Measurements from ENCODE around the gene PISD. TPM values are rescaled to one million over a fixed set of nuclear protein-coding genes. Genes with fewer than 3 reads are reported as not detected.
"Not testable (repeated sequence)": the region's sequence is repeated elsewhere in the genome, so short reads cannot be mapped to it uniquely, and the experiment has no call there.

Gene PISD
- total RNA-seq = 52.6 and 58.3 TPM in 2 replicates

DNA sequence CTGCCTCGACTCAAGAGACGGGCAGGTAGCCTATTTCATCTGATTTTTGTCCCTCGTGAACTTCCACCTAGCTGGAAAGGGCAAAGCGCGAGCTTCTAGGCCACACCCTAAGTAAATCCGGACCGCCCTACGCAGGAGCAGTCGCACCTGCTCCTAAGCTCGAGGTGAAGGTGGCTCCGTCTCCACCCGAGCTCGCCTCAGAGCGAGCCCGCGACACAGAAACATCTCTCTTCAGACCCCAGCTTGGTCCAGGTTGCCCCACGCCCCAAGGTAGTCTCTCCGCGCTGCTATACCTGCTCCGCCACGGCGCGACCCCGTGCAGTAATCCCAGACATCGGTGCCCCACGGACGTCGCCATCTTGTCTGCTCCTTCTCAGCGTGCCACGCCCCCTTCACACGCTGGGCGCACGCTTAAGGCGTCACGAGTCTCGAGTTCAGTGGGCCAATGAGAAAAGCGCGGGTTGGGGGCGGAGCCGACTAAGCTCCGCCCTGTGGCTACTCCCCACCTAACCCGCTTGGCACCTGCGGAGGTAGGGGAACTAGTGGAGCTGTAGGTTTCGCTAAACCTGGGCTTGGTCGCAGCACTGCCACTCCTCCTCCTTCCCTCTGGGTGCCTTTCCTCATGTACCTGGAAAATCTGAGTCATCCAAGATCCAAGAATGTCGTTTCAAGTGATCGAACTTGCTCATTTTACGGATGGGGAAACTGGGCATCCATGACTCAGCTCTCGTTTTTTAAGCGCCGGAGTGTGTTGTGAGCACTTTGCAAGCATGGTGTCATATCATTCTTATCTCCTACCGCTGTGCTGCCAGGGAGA lies at the start of gene PISD:
Gene PISD, minus strand, starts transcription at position 365 of the 817 bp plus-strand sequence. Its CDS starts 7 bp downstream, at position 358.
- peak; percentile 98 for DNase-seq

DNA sequence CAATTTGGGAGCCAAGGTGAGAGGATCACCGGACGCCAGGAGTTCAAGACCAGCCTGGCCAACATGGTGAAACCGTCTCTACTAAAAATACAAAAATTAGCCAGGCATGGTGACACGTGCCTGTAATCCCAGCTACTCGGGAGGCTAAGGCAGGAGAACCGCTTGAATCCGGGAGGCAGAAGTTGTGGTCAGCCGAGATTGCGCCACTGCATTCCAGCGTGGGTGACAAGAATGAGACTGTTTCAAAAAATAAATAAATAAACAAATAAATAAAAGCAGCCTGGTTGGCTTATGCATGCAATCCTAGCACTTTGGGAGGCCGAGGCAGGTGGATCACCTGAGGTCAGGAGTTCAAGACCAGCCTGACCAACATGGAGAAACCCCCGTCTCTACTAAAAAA lies 49.2 kb upstream of the PISD start:
- DNase-seq = not testable (repeated sequence)

DNA sequence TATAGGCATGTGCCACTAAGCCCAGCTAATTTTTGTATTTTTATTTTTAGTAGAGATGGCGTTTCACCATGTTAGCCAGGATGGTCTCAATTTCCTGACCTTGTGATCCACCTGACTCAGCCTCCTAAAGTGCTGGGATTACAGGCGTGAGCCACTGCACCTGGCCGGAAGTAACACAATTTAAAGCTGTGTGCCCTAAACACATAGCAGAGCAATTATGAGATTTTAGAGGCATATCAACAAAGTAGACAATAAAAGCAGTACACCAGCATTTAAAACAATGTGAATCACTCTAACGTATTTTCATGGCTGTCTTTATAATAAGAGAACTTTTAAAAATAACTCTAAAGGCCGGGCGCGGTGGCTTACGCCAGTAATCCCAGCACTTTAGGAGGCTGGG lies 45.5 kb upstream of the PISD start:
- DNase-seq = peak; percentile 26

DNA sequence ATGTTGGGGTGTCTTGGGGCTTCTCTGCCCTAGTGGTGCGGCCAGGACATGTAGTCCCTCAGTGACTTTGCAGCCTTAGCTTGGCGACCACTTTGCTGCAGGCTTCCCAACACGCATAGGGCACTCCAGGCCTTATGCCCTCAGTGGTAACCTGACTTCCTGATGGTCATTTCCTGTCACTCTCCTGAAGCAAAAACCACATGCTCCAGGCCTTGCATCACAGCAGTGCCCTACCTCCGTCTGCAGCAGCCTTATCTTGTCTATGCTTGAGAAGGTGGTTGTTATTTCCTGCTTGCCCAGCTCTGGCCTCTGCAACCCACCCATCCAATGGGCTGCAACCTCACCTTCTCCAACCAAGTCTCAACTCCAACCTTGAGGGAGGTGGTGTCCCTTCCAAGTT lies 33.4 kb upstream of the PISD start:
- DNase-seq = peak; percentile 23

DNA sequence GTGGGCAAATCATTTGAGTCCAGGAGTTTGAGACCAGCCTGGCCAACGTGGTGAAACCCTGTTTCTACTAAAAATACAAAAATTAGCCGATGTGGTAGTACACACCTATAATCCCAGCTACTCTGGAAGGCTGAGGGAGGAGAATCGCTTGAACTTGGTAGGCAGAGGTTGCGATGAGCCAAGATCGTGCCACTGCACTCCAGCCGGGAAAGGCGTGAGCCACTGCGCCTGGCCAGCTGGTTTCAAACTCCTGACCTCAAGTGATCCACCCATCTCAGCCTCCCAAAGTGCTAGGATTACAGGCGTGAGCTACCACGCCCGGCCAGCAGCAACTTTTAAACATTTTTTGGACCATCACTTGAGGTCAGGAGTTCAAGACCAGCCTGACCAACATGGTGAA lies 32.0 kb upstream of the PISD start:
- DNase-seq = not testable (repeated sequence)

DNA sequence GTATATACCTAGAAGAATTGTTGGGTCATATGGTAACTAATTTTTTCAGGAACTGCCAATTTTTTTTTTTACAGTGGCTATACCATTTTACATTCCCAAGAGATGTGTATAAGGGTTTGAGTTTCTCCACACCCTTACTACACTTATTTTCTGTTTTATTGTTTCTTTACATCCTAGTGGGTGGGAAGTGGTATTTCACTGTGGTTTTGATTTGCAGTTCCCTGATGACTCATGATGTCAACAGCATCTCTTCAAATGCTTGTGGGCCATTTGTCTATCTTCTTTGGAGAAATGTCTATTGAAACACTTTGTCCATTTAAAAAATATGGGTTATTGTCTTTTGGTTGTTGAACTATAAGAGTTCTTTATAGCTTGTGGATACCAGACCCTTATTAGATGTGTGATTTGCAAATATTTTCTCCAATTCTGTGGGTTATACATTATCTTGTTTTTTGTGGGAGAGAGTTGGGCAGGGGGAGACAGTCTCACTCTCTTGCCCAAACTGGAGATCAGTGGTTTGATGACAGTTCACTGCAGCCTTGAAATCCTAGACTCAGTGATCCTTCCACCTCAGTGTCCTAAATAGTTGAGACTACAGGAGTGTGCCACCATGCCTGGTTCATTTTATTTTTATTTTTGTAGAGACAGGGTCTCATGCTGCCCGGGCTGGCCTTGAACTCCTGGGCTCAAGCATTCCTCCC lies 30.3 kb upstream of the PISD start:
- DNase-seq = no peak

DNA sequence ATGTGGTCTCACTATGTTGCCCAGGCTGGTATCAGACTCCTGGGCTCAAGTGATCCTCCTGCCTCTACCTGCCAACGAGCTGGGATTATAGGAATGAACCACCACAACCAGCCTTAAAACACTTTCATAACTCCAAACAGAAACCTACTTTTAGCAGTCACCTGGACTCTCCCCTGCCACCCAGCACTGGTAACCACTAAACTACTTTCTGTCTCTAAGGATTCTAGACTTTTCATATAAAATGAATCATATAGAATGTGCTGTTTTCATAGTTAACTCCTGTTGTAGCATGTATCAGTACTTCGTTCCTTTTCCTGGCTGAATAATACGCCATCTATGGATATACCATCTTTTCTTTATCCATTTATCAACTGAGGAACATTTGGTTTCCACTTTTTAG lies 29.4 kb upstream of the PISD start:
- DNase-seq = no peak

DNA sequence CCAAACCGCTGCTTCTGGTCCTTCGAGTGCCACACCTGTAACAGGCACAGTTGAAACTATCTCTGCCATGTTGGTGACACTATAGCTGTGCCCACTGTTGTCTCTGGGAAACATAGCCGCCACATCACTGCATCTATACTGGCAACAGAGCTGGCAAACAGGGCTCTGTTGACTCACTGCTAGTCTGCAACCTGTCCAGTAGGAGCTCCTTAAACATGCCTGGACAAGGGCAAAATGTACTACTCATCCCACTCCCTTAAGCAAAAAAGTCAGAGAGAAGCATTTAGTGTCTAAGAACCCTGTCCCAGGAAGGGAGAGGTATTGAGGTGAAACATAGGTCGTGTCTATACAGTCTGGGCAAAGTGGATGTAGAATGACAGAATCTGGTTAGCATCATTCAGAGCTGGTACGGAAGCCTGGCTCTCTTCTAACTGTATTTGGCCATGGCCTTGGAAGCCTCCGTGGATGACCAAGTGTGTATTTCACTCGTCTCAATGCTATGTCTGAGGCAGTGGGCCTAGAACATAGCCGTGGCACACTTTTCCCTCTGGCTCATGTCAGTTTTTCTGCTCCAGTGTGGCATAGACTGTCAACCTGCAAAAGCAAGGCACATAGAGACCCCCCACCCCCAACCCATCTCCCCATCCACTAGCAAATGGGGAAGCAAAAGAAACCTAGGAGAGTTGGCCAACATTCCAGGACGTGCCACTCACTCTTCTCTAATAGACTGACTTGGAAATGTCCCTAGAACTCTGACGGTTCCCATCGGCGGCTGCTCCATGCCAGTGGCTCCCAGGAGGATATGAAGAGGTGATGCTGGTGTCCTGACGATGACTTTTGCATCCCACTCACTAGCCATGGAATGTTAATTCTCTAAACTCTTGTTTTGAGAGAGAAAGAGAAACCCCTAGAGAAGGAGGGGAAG lies 21.4 kb upstream of the PISD start:
- DNase-seq = no peak

DNA sequence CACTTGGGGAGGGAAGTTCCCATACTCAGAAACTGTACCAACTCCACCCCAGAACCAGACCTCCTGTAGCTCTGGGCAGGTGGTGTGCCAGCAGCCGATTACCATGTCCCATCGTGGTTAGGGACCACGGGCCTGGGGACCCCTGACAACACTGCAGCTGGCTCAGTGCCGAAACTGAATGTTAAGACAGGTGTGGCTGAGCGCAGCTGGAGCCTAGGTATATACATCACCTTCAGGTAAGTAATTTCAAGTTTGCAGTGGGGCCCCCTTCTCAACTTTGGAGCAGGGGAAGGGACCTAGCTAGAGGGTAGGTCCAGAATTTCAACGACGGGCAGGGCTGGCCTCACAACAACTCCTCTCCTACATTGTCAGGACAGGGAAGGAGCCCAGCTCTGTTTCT lies 20.7 kb upstream of the PISD start:
- DNase-seq = no peak

DNA sequence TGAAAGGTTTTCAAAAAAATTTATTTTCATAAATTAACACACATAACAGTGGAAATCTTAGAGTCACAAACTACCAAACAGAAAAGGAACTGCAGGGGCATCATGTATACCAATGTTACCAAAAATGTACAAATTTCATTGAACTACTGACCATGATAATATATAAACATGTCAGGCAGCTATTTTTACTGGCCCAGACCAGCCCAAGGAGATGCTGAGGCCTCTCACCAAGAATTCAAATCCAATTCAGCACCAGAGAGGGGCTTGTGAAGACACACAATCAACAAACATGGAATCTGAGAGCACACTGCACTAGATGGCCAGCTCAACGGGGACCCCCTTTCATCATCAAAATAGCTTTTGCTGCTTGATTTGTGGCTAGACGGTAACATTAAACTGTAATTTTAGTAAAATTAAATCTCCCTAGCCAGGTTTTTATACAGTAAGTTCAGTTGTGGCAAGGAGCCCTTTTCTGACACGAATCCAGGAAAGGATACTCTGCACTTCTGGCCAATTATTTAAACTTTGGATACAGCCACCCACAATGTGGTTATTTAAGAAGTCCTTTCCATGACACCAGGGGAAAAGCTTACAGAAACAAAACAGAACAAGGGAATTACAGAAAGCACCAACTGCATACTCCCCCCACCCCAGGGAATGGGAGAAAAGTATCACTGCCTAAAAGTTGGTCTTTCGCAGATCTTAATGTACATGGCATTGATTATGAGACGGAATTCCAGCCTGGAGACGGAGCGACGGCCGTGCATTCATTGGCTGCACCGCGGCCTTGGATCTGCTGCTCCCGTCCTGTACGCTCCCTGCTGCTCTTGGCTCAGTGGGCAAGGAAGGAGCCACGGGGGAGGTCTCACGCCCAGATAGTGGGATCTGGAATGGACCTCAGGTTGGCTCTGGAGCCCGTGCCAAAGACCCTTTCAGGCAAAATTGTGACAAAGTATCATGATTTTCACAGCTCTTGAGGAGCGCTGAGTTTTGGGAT lies 19.6 kb upstream of the PISD start:
- no peak for DNase-seq

DNA sequence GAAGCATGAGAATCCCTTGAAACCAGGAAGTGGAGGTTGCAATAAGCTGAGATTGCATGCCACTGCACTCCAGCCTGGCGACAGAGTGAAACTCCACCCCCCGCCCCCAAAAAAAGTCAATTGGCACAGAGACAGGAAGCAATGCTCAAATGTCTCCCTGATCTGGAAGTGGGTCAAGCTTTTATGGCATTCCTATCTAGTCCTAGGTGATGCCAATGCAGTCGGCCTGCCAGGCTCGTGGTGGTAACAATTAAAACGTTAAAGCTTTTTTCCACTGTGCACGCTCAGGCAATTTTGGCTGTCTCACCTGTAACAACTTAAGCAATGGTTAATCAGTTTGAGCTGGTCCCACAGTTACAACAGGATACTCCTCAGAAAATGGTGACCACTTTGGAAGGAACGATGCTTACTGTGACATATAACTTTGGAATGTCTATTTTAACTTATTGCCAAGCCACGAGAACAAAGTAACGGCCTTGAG lies 18.9 kb upstream of the PISD start:
- peak; percentile 37 for DNase-seq

DNA sequence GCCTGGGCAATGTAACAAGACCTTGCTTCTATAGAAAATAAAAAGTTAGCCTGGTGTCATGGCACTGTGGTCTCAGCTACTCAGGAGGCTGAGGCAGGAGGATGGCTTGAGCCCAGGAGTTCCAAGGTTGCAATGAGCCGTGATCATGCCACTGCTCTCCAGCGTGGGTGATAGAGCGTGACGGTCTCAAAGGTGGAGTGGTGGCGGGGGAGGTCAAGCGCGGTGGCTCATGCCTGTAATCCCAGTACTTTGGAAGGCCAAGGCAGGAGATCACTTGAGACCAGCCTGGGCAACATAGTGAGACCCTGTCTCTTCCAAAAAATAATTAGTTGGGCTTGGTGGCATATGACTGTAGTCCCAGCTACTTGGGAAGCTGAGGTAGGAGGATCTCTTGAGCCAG lies 16.7 kb upstream of the PISD start:
- DNase-seq = no peak

DNA sequence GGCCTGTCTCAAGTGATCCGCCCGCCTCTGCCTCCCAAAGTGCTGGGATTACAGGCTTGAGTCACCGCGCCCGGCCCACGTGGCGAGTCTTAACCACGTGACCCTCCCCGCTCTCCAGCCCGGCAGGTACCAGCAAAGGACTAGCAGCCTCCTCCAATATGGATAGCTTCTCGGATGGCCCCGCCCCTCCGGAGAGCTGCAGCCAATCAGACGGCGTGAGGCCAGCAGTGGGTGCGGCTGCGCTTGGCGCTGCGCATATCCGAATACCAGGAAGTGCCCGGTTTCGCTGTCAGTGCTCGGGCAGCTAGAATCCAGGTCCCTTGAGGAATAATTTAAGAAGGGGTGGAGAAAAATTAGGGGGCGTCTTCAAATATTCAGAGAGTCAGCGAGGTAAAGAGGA lies 14.7 kb upstream of the PISD start:
- peak; percentile 96 for DNase-seq

DNA sequence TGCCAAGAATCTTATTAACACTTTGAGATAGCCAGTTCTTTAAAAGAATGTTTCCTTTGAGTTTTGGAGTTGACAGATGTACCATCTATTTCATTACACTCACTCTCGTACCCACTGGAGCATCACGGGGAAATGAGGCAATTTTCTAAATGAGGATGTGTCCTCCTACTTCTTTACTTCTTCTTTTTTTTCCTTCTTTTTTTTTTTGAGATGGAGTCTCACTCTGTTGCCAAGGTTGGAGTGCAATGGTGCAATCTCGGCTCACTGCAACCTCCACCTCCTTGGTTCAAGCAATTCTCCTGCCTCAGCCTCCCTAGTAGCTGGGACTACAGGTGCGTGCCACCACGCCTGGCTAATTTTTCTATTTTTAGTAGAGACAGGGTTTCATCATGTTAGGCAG lies 12.2 kb upstream of the PISD start:
- DNase-seq = not testable (repeated sequence)

DNA sequence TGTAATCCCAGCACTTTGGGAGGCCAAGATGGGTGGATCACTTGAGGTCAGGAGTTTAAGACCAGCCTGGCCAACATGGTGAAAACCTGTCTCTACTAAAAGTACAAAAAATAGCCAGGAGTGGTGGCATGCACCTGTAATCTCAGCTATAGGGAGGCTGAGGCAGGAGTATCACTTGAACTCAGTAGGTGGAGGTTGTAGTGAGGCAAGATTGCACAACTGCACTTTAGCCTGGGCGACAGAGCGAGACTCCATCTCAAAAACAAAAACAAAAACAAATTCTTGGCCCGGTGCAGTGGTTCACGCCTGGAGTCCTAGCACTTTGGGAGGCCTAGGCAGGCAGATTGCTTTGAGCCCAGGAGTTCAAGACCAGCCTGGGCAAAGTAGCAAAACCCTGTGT lies 6.8 kb upstream of the PISD start:
- DNase-seq = not testable (repeated sequence)

DNA sequence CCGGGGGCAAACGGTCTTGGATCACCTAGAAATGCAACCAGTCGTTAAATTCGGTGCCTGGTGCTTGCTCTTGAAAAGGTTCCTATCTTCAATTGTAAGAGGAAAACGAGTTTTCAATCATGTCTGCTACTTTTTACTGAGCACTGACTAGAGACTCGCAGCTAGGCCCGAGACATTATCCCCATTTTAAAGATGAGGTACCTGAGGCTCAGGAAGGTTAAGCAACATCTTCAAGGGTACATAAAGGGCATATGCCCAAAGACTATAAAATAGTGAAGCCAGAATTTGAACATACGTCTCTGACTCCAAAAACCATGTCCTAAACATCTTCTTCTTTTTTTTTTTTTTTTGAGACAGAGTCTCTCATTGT lies 638 bp upstream of the PISD start:
- DNase-seq = no peak

DNA sequence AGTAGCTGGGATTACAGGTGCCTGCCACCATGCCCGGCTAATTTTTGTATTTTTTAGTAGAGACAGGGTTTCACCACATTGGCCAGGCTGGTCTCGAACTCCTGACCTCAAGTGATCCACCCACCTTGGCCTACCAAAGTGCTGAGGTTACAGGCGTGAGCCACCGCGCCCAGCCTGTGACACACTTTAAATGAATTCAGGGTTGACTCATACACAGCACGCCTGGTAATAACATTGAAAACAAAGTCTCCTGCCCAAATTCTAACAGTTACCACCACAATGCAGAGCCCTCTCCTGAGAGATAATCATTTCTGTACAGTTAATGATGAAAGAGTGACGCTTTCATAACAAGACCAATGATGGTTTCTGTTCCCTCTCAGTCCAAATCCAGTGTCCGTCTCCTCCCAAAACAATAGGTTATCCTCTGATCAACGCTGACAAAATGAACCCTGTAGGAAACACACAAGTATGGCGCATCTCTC lies 1.1 kb downstream of the PISD start:
- peak; percentile 65 for DNase-seq

DNA sequence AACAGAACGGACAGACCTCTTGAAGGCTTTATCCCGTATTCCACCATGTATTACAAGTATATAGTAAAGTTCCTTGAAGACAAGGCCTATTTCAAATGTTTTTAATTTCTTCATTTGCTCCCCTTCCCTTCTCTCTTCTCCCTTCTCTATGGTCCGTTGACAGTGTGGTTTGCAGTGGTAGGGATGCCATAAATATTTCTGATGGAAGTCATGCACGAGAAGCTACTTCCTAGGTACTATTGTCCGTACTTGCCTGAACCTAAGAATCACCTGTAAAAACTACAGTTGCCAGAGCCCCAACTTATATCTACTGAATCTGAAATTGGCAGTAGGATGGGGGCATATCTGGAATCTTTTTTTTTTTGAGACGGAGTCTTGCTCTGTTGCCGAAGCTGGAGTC lies 2.8 kb downstream of the PISD start:
- no peak for DNase-seq

DNA sequence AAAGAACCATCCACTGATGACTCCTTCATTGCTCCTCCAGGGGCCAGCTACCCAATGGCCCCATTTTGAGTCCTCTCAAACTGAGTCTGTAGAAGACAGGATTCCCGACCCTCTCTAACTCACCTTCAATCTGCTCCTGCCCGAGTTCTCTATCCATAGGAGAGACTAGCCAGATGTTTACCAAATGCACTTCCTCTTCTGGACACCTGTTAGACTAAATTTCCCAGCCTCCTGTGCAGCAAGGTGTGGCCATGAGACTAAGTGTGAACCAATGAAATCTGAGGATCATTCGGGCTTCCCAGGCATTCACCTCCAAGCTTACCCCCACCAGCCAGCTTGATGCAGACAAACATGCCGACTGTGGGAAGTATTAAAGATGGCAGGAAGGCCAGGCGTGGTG lies 7.6 kb downstream of the PISD start:
- DNase-seq = no peak

DNA sequence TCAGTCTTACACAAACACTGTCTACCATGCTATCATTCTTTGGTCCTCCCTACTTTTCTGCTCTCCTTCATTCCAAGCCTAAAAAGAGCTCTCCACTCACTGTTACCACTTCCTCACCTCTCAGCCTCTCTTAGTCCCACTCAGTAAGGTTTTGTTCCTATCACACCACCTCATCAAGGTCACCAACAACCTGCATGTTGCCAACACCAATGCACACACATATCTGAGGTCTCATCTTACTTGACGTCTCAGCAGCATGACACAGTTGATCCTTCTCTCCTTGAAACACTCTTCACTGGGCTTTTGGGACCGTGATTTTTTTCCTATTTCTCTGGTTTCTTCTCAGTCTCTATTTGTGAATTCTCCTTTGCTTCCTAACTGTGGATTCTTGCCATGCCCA lies 8.1 kb downstream of the PISD start:
- no peak for DNase-seq

DNA sequence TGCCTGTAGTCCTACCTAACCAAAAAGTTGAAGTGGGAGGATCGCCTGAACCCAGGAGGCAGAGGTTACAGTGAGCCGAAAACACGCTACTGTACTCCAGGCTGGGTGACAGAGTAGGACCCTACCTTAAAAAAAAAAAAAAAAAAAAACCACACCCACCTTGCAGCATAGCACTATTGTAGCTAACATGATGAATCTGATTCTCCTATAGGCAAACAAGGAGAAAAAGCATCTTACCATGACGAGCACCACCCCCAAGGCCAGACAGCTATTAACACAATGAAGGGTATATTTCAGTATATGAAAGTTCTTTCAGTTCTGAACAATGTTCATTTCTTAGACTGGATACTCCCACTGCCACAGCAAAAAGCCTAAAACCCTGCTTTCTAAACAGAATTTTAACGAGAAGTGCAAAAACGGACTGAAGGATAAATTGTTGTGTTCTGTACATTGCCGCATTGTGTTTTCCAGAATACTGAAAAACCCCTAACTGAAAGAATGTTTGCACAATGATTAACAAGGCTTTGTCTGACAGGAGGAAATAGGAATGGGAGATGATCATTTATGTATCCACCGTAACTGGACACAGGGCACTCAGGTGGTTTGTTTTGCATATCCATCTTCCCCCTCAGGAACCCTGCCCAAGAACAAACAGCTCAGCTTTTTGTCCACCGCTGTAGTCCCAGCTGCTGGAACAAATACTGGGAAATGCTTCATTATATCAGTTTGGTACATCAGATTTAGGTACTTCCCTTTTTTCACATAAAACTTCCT lies 8.9 kb downstream of the PISD start:
- no peak for DNase-seq
